ENCODE data around the gene PPM1H.

The PPM1H gene

GRCh38 chr12:62631471-62632410, 303.2 kb downstream of the PPM1H start:
- DNase-seq: peak; percentile 12

- DNase-seq: no peak
Measured at GRCh38 chr12:62629971-62630739, 304.8 kb downstream of the PPM1H start.

GRCh38 chr12:62629413-62629812, 305.5 kb downstream of the PPM1H start:
- DNase-seq: no peak

- DNase-seq: no peak
Measured at GRCh38 chr12:62627181-62627580, 307.8 kb downstream of the PPM1H start.

- no peak for DNase-seq
Measured at GRCh38 chr12:62625228-62625627, 309.7 kb downstream of the PPM1H start.

- DNase-seq: no peak
Measured at GRCh38 chr12:62622177-62622576, 312.8 kb downstream of the PPM1H start.

GRCh38 chr12:62621101-62621638, 313.8 kb downstream of the PPM1H start:
- DNase-seq: no peak

GRCh38 chr12:62618930-62619329, 316.0 kb downstream of the PPM1H start:
- DNase-seq: no peak

GRCh38 chr12:62618319-62618718, 316.6 kb downstream of the PPM1H start:
- DNase-seq: no peak

- DNase-seq: no peak
Measured at GRCh38 chr12:62613081-62613480, 321.9 kb downstream of the PPM1H start.

GRCh38 chr12:62606654-62607053, 328.3 kb downstream of the PPM1H start:
- no peak for DNase-seq

- no peak for DNase-seq
Measured at GRCh38 chr12:62605981-62606380, 329.0 kb downstream of the PPM1H start.

GRCh38 chr12:62604871-62605270, 330.1 kb downstream of the PPM1H start:
- DNase-seq: no peak

- DNase-seq: no peak
Measured at GRCh38 chr12:62604373-62604772, 330.6 kb downstream of the PPM1H start.

- DNase-seq: no peak
Measured at GRCh38 chr12:62603811-62604098, 331.2 kb downstream of the PPM1H start.

- peak; percentile 82 for DNase-seq
Measured at GRCh38 chr12:62603061-62603810, 331.7 kb downstream of the PPM1H start.

- DNase-seq: peak; percentile 89
Measured at GRCh38 chr12:62602255-62603060, 332.5 kb downstream of the PPM1H start.

- DNase-seq: no peak
Measured at GRCh38 chr12:62601765-62602164, 333.2 kb downstream of the PPM1H start.

- DNase-seq: no peak
Measured at GRCh38 chr12:62599854-62600437, 335.0 kb downstream of the PPM1H start.

- DNase-seq: no peak
Measured at GRCh38 chr12:62598846-62599245, 336.1 kb downstream of the PPM1H start.

- no peak for DNase-seq
Measured at GRCh38 chr12:62597253-62597652, 337.7 kb downstream of the PPM1H start.
